Tibial nerve (tissue), 4 donors: ENCODE results near the gene NHEJ1. TPM values are rescaled to one million over a fixed set of nuclear protein-coding genes. Genes with fewer than 3 reads are reported as not detected.

Experiments used
- DNase-seq, 2 donors: peaks; one replicate each; pipeline ENCODE4 v3.0.0-alpha.2; 2019; ENCODE audit warnings: low spot score in 2 of 2
- H3K27ac ChIP-seq, 4 donors: fragments of 200-600 bp; sonication (generic) in 3 of 4; one replicate each; pipeline ENCODE4 v1.5.1; 2017 to 2019; ENCODE audit warnings: mild to moderate bottlenecking in 1 of 4
- H3K27me3 ChIP-seq, 2 donors: fragments of 200-600 bp; sonication (generic) in 1 of 2; one replicate each; pipeline versions ENCODE4 v1.5.1 to v1.6.0; 2017 to 2019
- H3K36me3 ChIP-seq, 3 donors: fragments of 200-600 bp; sonication (generic); one replicate each; pipeline ENCODE4 v1.5.1; 2018 to 2019
- H3K4me1 ChIP-seq, 4 donors: fragments of 200-600 bp; sonication (generic) in 3 of 4; one replicate each; pipeline ENCODE4 v1.5.1; 2017 to 2019
- H3K4me3 ChIP-seq, 4 donors: fragments of 200-600 bp; sonication (generic) in 3 of 4; one replicate each; pipeline ENCODE4 v1.5.1; 2017 to 2019; ENCODE audit warnings: mild to moderate bottlenecking in 1 of 4, moderate library complexity in 1 of 4
- H3K9me3 ChIP-seq, 4 donors: fragments of 200-600 bp; sonication (generic) in 3 of 4; one replicate each; pipeline ENCODE4 v1.5.1; 2017 to 2019
- CTCF ChIP-seq, 5 experiments: fragments of 200-600 bp in 3 of 5; fragments of 450-650 bp in 2 of 5; sonication (generic) in 3 of 5; IDR thresholded peaks; one replicate each; pipeline ENCODE4 v1.5.1; 2016 to 2019; ENCODE audit warnings: antibody characterized with exemption in 5 of 5, mild to moderate bottlenecking in 3 of 5, moderate library complexity in 2 of 5
- EP300 ChIP-seq, 2 donors: sonication (generic); formaldehyde crosslinking; IDR thresholded peaks; one replicate each; pipeline ENCODE4 v1.6.1; 2017; ENCODE audit warnings: antibody characterized with exemption in 2 of 2, mild to moderate bottlenecking in 1 of 2
- POLR2A ChIP-seq, 2 donors: fragments of 450-650 bp; IDR thresholded peaks; one replicate each; pipeline ENCODE4 v1.6.1; 2017; ENCODE audit warnings: antibody characterized with exemption in 2 of 2, mild to moderate bottlenecking in 2 of 2, moderate library complexity in 2 of 2
- WGBS, 2 donors: methylation state at CpG; one replicate each; pipeline ENCODE4 v1.1.5; 2018; 5-methylcytosine and 5-hydroxymethylcytosine counted together
- total RNA-seq, 4 donors: library from RNA; depleted of rRNA; stranded (reverse); fragments of >200 nt; gene quantifications; one replicate each; pipeline ENCODE4 v1.1.0, GENCODE V29; 2016

Gene NHEJ1
- total RNA-seq, 4 donors from 2014 or later, result 12.9 to 27.4 (median 17.6) TPM

DNA sequence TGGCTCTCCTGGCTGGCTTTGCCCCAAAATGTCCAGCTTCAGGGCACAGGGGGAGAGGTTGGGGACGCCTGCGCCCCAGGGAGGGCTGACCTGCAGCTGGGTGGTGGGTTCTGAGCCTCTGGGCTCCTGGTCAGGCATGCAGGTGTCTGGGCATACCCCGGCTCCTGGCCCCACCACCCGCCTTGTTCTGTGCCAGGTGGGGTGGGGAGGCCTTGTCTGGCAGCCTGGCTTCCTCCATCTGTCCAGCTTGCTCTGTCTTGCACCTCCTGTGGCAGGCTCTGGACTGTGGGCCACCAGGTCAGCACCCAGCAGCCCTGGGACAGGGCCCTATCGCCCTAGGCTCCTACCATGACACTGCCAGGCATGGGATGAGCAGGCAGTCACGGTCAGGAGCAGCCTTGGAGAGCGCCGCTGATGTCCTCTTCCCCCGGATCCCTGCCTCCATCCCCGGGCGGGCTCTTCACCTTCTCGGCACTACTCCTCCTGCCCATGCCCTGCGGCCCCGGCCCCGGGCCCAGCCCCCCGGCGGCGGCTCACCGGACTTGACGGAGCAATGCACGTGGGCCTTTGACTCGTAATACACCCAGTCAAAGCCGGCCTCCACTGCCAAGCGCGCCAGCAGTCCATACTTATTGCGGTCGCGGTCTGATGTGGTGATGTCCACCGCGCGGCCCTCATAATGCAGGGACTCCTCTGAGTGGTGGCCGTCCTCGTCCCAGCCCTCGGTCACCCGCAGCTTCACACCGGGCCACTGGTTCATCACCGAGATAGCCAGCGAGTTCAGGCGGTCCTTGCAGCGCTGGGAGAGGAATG is 103.5 kb downstream of the NHEJ1 start:
- no peak overlapping the region for H3K4me3 ChIP-seq
- no peak overlapping the region for H3K27ac ChIP-seq
- WGBS, 2 donors, result 18 to 19% methylated on average over 26 to 36 of the region's 40 CpGs
- H3K4me1 ChIP-seq, result peaks cover 0 to 43% (median 31%) of the 10 kb centered on the region in 4 donors
- H3K27me3 ChIP-seq, result peaks cover 2 to 71% of the 10 kb centered on the region in 2 donors
- H3K36me3 ChIP-seq, result no peaks in the 10 kb centered on the region
- no peaks in the 10 kb centered on the region for H3K9me3 ChIP-seq
- no peak for DNase-seq
- TF ChIP-seq EP300 (IDR thresholded peaks at IDR 0.05), result no peak
- TF ChIP-seq POLR2A (IDR thresholded peaks at IDR 0.05), result no peak
- TF ChIP-seq CTCF (IDR thresholded peaks at IDR 0.05), result no peak

- peaks cover 2 to 67% of the 10 kb centered on the region in 2 donors for H3K27me3 ChIP-seq
- H3K36me3 ChIP-seq, result no peaks in the 10 kb centered on the region
- 73 to 75% methylated on average over 9 of the region's 9 CpGs for WGBS, 2 donors
- no peaks in the 10 kb centered on the region for H3K9me3 ChIP-seq
- H3K27ac ChIP-seq, result no peak overlapping the region
- no peak for DNase-seq
- H3K4me3 ChIP-seq, result no peak overlapping the region
- TF ChIP-seq POLR2A (IDR thresholded peaks at IDR 0.05), result no peak
- TF ChIP-seq CTCF (IDR thresholded peaks at IDR 0.05), result no peak
- no peak for TF ChIP-seq EP300 (IDR thresholded peaks at IDR 0.05)
- H3K4me1 ChIP-seq, result peaks cover 0 to 42% (median 31%) of the 10 kb centered on the region in 4 donors
Measured at GRCh38 chr2:219056176-219056895, 104.3 kb downstream of the NHEJ1 start.

DNA sequence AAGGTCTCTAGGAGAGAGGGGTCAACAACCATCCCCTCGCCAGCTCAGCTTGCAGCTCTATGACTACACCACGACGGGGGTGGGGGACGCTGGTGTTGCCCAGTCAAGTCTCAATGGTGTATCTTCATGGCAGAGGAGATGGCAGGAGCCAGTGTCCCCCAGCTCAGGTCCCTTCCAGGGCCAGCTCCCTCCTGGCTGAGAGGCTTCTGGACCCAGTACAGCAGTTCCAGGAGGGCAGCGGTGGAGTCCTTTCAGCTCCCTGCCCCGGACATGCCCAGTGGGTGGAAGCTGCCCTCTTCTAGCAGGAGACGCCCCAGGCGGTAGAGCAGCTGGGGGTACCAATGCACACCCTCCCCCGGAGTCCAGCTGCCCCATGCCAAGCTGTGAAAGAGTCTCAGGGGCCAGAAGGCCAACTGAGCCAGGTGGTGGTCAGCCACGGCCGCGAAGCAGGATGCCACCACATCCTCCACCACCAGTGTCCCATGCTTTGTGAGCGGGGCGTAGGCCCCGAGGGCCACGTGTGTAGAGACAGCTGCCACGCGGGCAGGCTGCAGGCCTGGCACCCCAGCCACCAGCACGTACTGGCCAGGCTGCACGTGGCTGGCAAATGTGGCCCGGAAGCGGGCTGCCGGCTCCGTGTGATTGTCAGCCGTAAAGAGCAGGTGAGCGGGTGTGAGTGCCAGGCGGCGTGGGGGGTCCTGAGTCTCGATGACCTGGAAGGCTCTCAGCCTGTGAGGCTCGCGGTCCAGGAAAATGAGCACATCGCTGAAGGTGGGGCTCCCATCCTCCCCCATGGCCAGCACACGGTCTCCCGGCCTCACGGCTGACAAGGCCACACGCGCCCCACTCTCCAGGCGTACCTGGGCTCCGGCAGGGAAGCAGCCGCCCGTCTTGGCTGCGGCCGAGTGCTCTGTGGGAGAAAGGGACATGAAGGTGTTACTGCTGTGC is 105.4 kb downstream of the NHEJ1 start:
- no peak for DNase-seq
- H3K27me3 ChIP-seq, result peaks cover 2 to 69% of the 10 kb centered on the region in 2 donors
- H3K36me3 ChIP-seq, result no peaks in the 10 kb centered on the region
- no peak for TF ChIP-seq CTCF (IDR thresholded peaks at IDR 0.05)
- TF ChIP-seq EP300 (IDR thresholded peaks at IDR 0.05), result no peak
- no peak for TF ChIP-seq POLR2A (IDR thresholded peaks at IDR 0.05)
- no peak overlapping the region for H3K4me3 ChIP-seq
- no peaks in the 10 kb centered on the region for H3K9me3 ChIP-seq
- H3K4me1 ChIP-seq, result peaks cover 0 to 31% (median 25%) of the 10 kb centered on the region in 4 donors
- no peak overlapping the region for H3K27ac ChIP-seq
- 83 to 84% methylated on average over 32 to 35 of the region's 43 CpGs for WGBS, 2 donors

- 65 to 66% methylated on average over 4 to 6 of the region's 6 CpGs for WGBS, 2 donors
- no peak overlapping the region for H3K27ac ChIP-seq
- H3K36me3 ChIP-seq, result no peaks in the 10 kb centered on the region
- H3K27me3 ChIP-seq, result peaks cover 0 to 58% of the 10 kb centered on the region in 2 donors
- H3K4me1 ChIP-seq, result no peaks in the 10 kb centered on the region
- no peak for TF ChIP-seq POLR2A (IDR thresholded peaks at IDR 0.05)
- TF ChIP-seq CTCF (IDR thresholded peaks at IDR 0.05), result no peak
- no peak for TF ChIP-seq EP300 (IDR thresholded peaks at IDR 0.05)
- H3K9me3 ChIP-seq, result no peaks in the 10 kb centered on the region
- no peak for DNase-seq
- H3K4me3 ChIP-seq, result no peak overlapping the region
Measured at GRCh38 chr2:219049282-219049681, 111.3 kb downstream of the NHEJ1 start.
